Psoas muscle (tissue), 8 donors: ENCODE measurements around the gene B4GALNT4. TPM values are rescaled to one million over a fixed set of nuclear protein-coding genes. Genes with fewer than 3 reads are reported as not detected.
"Not testable (repeated sequence)": the region's sequence is repeated elsewhere in the genome, so short reads cannot be mapped to it uniquely, and the experiment has no call there.

Source experiments
- ATAC-seq, 4 donors: fragments of 200-7000 bp; cut with Tn5 transposase; one replicate each; pipeline ENCODE4 v1.9.1; 2020; ENCODE audit warnings: moderate library complexity in 3 of 4, mild to moderate bottlenecking in 2 of 4
- DNase-seq, 2 donors: peaks; one replicate each; pipeline ENCODE4 v3.0.0-alpha.2; 2020
- H3K27ac ChIP-seq: fragments of 200-600 bp; one replicate; pipeline ENCODE4 v1.8.0; 2022
- H3K27me3 ChIP-seq, 3 donors: fragments of 200-600 bp in 1 of 3; one replicate each; pipeline versions ENCODE4 v1.6.1 to v1.8.0; 2013 to 2022; ENCODE audit warnings: low read length in 2 of 3, mild to moderate bottlenecking in 2 of 3, moderate library complexity in 1 of 3; ENCODE audit not compliant: insufficient read depth in 3 of 3
- H3K36me3 ChIP-seq, 2 donors: fragments of 200-600 bp in 1 of 2; one replicate each; pipeline versions ENCODE4 v1.6.1 to v1.8.0; 2013 to 2022; ENCODE audit warnings: low read depth in 1 of 2, mild to moderate bottlenecking in 1 of 2, moderate library complexity in 1 of 2; ENCODE audit not compliant: insufficient read depth in 1 of 2
- H3K4me1 ChIP-seq: fragments of 200-600 bp; one replicate; pipeline ENCODE4 v1.8.0; 2022
- H3K4me3 ChIP-seq: fragments of 200-600 bp; one replicate; pipeline ENCODE4 v1.8.0; 2022; ENCODE audit warnings: mild to moderate bottlenecking
- H3K9me3 ChIP-seq: fragments of 200-600 bp; one replicate; pipeline ENCODE4 v1.8.0; 2022
- CTCF ChIP-seq: fragments of 200-600 bp; IDR thresholded peaks from one replicate; pipeline ENCODE4 v1.8.0; 2022; ENCODE audit warnings: antibody characterized with exemption
- WGBS, 3 donors: extraction: QIAGEN DNeasy Blood & Tissue Kit; methylation state at CpG; one replicate each; pipeline versions ENCODE4 v1.1.6 to v1.1.7; 2013; 5-methylcytosine and 5-hydroxymethylcytosine counted together
- intact Hi-C, 2 donors: fragments of 100-400 bp; cut with DNase I; formaldehyde crosslinking; loops; one replicate each; pipeline versions ENCODE4 v1.11.0 to v1.14.2; 2022
- polyA plus RNA-seq, 3 donors: library from polyadenylated mRNA; stranded (reverse); fragments of 200-250 nt; gene quantifications; one replicate each; pipeline ENCODE4 v1.2.3, GENCODE V29; 2013
- total RNA-seq, 4 donors: library from RNA; stranded (reverse); fragmentation: NEBNext Ultra II Directional in 2 of 4; extraction: Animal tissue kit (Norgen Biotek cat#: 25700) in 2 of 4; gene quantifications; one replicate each; pipeline versions ENCODE4 v1.2.1 to v1.2.4, GENCODE V29; 2021 to 2023
- donor health status: healthy with polysubstance abuse.
- donor health status: DM: no; HTN: no; CAD: no; lungs with moderate emphysema.
- donor health status: Bipolar disorder and iron deficiency.
- donor health status: healthy.
- donor health status: DM: yes; HTN: yes; CAD: no.
- donor health status: DM: no; HTN: no; CAD: no.
- donor health status: DM: no; HTN: no; CAD: no.
- donor health status: DM: yes; HTN: yes; CAD: no.

B4GALNT4 gene
- total and polyA plus RNA-seq, 7 donors = 0.04 to 0.27 (median 0.06) TPM; not detected in 1

GRCh38 chr11:400241-400689 lies 31.0 kb downstream of the B4GALNT4 start:
- 9 to 83% (median 61%) methylated on average over 19 to 50 of the region's 50 CpGs for WGBS, 3 donors
- Histone ChIP-seq H3K4me1 (no peaks in the 10 kb centered on the region), H3K36me3 (no peaks in the 10 kb centered on the region), H3K9me3 (no peaks in the 10 kb centered on the region), H3K27ac (no peak overlapping the region), H3K27me3 (peaks cover 0 to 31% (median 0%) of the 10 kb centered on the region in 3 donors), H3K4me3 (no peak overlapping the region)
- intact Hi-C loops = no loop called here
- TF ChIP-seq CTCF = no peak
- no peak for DNase-seq
- ATAC-seq = no peak

- intact Hi-C loops, H3K36me3 ChIP-seq, DNase-seq, H3K27ac ChIP-seq, H3K9me3 ChIP-seq, H3K4me1 ChIP-seq, ATAC-seq, H3K4me3 ChIP-seq: not testable (repeated sequence)
- H3K27me3 ChIP-seq = peaks cover 0 to 26% (median 0%) of the 10 kb centered on the region in 3 donors
- 97 to 100% methylated on average over 6 to 36 of the region's 52 CpGs; no CpG with 5 or more reads in 1 of the 3 donors for WGBS, 3 donors
These were observed 31.9 kb downstream of the B4GALNT4 start for GRCh38 chr11:401196-401595.

- TF ChIP-seq CTCF = no peak
- H3K4me1 ChIP-seq = peaks cover 8% of the 10 kb centered on the region
- H3K27ac ChIP-seq = no peak overlapping the region
- H3K27me3 ChIP-seq = peaks cover 0 to 21% (median 0%) of the 10 kb centered on the region in 3 donors
- no peaks in the 10 kb centered on the region for H3K9me3 ChIP-seq
- no peaks in the 10 kb centered on the region for H3K36me3 ChIP-seq
- no peak overlapping the region for H3K4me3 ChIP-seq
- WGBS, 3 donors = 45 to 90% (median 70%) methylated on average over 46 to 55 of the region's 55 CpGs
- ATAC-seq (no peak), DNase-seq (peak in 1 of 2 donors; percentile 48)
- intact Hi-C loops = no loop called here
These were observed 33.9 kb downstream of the B4GALNT4 start for GRCh38 chr11:403021-403760.

GRCh38 chr11:403761-404431 lies 34.6 kb downstream of the B4GALNT4 start:
- ATAC-seq = no peak
- H3K4me3 ChIP-seq = no peak overlapping the region
- H3K27ac ChIP-seq = no peak overlapping the region
- TF ChIP-seq CTCF = no peak
- 87 to 90% (median 89%) methylated on average over 27 of the region's 27 CpGs for WGBS, 3 donors
- H3K9me3 ChIP-seq = no peaks in the 10 kb centered on the region
- peaks cover 0 to 24% (median 0%) of the 10 kb centered on the region in 3 donors for H3K27me3 ChIP-seq
- H3K4me1 ChIP-seq = peaks cover 8% of the 10 kb centered on the region
- DNase-seq = peak in 1 of 2 donors; percentile 52
- intact Hi-C loops = no loop called here
- H3K36me3 ChIP-seq = no peaks in the 10 kb centered on the region

GRCh38 chr11:404551-405264 lies 35.4 kb downstream of the B4GALNT4 start:
- H3K27ac ChIP-seq = no peak overlapping the region
- DNase-seq = no peak
- no peaks in the 10 kb centered on the region for H3K9me3 ChIP-seq
- ATAC-seq = no peak
- TF ChIP-seq CTCF = no peak
- peaks cover 0 to 27% (median 0%) of the 10 kb centered on the region in 3 donors for H3K27me3 ChIP-seq
- no peak overlapping the region for H3K4me3 ChIP-seq
- intact Hi-C loops = no loop called here
- WGBS, 3 donors = 90 to 93% (median 91%) methylated on average over 13 to 14 of the region's 14 CpGs
- no peaks in the 10 kb centered on the region for H3K36me3 ChIP-seq
- H3K4me1 ChIP-seq = peaks cover 8% of the 10 kb centered on the region
